ENCODE results near the gene FAM149B1.
"Not testable (repeated sequence)": the region's sequence is repeated elsewhere in the genome, so short reads cannot be mapped to it uniquely, and the experiment has no call there.

Gene FAM149B1

DNA sequence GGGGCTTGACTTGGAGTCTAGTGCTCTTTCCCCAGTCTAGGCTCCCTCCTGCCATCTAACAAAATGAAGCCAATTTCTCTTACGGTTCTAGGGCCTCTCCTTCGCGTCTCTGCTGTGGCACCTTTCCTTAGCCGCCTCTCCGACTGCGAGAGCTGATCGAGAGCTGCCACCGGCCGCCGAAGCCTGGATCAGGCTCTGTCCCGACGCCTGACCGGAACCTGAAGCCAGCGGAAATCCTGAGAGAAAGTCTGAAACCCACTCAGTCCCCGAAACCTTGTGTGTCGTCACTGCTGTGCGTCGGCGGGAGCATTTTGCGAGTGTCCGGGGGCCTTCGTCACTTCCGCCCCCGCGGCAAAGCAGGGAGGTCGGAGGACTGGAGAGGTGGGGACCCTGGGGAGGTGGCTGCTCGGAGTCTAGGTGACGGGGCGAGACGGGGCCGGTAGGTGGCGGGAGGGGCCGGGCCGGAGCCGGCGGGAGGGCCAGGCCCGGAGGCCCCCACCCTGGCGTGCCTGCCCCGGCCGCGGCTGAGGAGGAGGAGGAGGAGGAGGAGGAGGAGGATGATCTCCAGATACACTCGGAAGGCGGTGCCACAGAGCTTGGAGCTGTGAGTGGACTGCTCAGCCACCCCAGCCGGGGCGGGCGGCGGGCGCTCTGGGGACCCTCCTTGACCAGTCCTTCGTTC is at the start of gene FAM149B1, which contains the start of gene ECD:
TSS of gene FAM149B1 (plus strand) at position 337 of the 682 bp plus-strand sequence. CDS start at position 558, 221 bp downstream.
TSS of gene ECD (minus strand) at position 226 of the 682 bp plus-strand sequence. CDS start 4,071 bp downstream, outside the sequence.
- DNase-seq (ENCODE audit: low read depth in 1 of 2, low spot score in 1 of 2), result peak; percentile 76 to 86

DNA sequence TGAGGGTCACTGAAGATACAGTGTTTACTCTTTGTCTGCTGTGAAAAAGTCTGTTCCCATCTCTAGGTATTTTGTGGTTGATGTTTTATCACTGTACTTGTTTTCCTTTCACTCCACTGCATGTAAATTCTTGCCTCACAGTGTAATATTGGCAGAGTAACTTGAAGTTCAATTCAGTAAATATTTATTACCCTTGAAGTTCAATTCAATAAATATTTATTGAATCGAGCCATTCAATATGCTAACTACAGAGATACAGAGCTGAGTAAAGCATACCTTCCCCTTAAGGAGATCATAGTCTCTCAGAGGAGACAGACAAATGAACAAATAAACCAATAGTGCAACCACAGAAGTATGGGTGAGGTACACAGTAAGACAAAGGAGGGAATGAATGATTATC is 48.5 kb upstream of the FAM149B1 start:
- DNase-seq (ENCODE audit: low read depth in 1 of 2, low spot score in 1 of 2), result no peak

DNA sequence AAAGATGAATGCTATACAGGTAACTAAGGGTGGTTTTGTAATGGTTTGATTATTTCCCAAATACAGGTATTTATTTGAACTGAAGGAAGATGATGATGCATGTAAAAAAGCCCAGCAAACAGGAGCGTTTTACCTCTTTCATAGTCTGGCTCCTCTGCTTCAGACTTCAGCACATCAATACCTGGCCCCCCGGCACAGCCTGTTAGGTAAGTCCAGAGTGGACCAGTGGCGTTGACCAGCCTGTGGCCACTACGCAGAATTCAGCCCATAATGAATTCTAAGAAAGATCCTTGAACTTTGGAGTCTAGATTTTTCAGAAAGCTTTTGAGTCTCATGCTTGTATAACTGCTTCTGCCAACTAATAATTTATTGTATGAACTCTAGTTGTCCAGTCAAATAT is 48.0 kb upstream of the FAM149B1 start:
- no peak for DNase-seq (ENCODE audit: low read depth in 1 of 2, low spot score in 1 of 2)

DNA sequence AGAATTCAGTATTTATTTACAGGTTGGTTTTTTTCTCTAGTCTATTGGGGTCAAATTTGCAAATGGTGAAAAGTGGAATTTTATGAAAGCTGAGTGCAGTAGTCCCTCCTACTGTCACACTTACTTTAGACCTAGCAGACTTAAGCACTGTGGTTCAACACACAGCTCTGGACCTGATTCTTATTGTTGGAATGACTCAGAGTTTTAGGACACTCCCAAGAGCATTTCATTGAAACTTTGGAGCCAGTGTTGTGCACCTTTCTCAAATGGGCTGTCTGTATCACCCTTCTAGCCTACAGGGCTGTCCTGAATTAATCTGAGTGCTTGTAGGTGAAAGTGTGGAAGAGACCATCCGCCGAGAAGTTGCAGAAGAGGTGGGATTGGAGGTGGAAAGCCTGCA is 41.6 kb upstream of the FAM149B1 start:
- no peak for DNase-seq (ENCODE audit: low read depth in 1 of 2, low spot score in 1 of 2)

DNA sequence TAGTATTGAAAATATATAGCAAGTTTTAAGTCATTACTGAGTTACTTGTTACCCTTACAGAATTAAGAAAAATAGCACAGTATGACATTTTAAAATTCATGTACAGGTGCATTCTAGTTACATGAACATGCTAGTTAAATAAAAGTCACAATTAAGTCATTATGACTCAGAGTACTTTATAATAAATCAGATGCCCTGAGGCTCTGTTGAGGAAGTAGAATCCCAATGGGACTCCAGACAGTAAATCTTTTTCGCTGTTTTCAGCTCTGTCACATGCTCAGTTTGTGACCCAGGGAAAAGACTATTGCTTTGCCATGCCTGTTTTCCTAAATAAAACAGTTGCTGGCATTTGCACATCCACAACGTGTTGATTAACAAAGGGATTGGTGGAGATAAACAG is 36.6 kb upstream of the FAM149B1 start:
- no peak for DNase-seq (ENCODE audit: low read depth in 1 of 2, low spot score in 1 of 2)

DNA sequence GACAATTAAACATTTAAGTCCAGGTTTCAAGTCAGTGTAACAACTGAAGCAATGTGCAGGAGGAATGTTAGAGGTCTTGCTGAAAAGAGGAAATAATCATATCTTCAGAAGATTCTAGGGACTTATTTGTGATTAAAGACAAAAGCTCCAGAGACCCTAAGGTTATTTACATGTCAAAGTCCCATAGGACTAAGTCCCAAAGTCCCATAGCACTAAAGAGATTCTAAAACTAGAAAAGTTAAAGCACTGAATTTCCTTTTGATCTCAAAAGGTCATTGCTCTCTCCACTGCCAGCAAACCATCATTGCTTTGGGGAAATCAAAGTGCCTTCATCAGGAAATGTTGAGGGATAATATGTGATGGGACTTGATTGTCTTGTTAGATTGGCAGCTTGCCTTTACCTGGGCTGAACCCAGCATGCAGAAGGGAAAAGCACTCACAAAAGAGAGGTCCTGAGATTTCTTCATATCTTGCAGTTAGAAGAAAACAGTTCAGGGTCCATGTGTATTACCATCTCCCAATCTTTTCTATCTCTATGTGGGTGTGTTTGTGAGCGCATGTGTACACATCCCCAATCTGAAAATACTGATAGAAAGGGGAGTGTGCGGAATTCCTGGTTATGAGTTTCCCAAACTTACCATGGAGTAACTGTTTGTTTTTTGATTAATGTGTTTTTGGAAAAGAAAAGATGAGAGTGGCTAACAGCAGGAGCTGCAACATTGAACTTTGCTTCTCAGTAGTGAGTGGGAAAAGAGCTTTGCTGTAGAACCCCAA is 35.8 kb upstream of the FAM149B1 start:
- no peak for DNase-seq (ENCODE audit: low read depth in 1 of 2, low spot score in 1 of 2)

DNA sequence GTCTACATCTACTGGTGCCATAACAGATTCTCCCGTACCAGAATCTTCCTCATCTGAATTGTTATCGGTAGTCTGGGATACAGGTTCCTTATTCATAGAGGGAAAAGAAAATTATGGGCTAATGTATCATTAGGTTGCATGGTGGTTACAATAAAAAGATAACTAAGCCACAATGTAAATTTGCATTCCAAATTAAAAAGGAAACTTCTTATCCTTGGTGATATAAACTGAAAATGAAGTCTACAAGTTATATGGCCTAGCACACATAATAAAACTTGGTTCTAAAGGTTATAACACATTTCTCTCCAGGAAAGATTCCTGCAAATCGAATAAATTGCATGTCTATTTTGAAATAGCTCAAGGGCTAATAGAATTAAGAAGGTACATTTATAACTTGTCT is 33.2 kb upstream of the FAM149B1 start:
- no peak for DNase-seq (ENCODE audit: low read depth in 1 of 2, low spot score in 1 of 2)

DNA sequence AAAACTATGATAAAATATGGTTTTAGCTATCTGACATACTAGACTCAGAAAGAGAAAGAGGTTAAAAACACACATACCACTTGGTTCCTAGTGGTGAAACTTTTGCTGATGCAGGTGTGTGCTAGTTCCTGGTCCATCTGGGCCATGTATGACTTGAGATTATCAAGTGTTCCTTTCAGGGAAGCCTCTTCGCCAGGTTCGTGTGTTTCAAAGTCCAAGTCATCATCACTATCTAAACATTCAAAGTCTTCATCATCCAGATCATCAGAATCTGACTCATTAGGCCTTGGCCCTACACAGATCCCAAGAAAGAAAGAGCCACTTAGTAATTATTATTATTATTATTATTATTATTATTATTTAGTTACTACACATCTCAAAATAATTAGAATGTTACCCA is 31.3 kb upstream of the FAM149B1 start:
- no peak for DNase-seq (ENCODE audit: low read depth in 1 of 2, low spot score in 1 of 2)

DNA sequence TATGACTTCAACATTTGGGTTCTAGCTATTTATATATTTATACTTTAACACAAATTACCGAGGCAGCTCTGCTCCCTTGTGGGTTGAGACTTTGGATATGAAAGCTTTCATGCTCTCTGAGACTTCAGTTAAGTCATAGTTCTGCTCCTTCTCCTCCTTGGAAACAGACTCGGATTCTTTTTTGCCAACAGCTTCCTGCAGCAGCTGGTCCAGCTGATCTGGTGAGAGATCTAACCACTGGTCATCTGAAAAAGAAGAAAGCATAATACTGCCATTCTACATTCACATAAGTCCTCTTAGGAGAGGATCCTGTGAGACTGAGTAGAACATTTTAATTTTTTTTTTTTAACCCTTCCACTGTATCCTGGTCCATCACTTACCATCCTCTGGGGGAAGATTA is 28.7 kb upstream of the FAM149B1 start:
- no peak for DNase-seq (ENCODE audit: low read depth in 1 of 2, low spot score in 1 of 2)

DNA sequence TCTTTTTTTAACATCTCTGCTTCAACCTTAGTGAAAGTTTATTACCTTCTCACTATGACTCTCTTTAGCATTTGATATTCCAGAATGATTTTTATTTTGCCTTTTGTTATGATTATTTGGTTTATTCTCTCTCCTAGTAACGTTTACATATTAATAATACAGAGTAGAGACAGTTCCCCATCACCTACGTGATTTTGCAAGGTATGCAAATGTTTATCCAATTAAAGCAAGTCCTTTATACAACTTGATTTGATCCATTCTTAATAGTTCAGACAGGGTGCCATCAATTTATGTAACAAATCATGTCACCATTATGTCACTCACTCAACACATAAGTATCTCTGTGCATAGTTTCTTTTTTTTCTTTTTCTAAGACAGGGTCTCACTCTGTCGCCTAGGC is 26.3 kb upstream of the FAM149B1 start:
- DNase-seq (ENCODE audit: low read depth in 1 of 2, low spot score in 1 of 2), result no peak

DNA sequence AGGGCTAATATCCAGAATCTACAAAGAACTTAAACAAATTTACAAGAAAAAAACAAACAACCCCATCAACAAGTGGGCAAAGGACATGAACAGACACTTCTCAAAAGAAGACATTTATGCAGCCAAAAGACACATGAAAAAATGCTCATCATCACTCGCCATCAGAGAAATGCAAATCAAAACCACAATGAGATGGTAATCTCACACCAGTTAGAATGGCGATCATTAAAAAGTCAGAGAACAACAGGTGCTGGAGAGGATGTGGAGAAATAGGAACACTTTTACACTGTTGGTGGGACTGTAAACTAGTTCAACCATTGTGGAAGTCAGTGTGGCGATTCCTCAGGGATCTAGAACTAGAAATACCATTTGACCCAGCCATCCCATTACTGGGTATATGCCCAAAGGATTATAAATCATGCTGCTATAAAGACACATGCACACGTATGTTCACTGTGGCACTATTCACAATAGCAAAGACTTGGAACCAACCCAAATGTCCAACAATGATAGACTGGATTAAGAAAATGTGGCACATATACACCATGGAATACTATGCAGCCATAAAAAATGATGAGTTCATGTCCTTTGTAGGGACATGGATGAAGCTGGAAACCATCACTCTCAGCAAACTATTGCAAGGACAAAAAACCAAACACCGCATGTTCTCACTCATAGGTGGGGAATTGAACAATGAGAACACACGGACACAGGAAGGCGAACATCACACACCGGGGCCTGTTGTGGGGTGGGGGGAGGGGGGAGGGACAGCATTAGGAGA is 17.1 kb upstream of the FAM149B1 start:
- DNase-seq (ENCODE audit: low read depth in 1 of 2, low spot score in 1 of 2), result not testable (repeated sequence)

DNA sequence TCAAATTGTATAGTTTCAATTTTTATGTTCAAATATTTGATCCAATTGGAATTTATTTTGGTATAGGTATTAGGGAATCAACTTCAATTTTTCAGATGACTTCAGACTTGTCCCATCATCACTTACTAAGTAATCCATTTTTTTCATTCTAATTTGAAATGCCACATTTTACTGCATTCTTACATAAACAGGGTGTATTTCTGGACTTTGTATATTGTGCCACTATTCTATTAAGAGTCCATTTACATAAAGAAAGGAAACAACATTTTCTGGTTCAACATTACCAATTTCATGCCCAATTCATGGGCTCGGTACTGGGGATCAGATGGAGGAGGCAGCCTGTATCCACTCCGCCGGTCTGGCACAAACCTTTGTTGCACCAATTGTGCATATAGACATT is 15.9 kb upstream of the FAM149B1 start:
- DNase-seq (ENCODE audit: low read depth in 1 of 2, low spot score in 1 of 2), result no peak

DNA sequence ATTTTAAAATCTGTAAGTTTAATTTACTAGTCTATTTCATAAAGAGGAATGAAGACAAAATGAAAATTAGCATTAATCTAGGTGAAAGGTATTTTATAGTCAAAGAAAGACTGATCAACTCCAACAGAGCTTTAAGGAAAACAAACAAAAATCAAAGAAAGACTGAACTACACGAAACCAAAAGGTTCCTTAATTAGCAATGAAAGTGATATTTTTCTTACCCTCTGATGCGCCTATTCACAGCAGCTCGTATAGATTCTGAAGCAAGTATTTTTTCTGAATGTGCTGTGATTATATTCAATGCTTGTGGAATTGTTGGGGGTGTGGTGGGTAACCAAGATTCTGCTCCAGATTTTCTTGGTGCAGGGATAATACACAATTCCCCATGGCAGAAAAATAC is 11.9 kb upstream of the FAM149B1 start:
- no peak for DNase-seq (ENCODE audit: low read depth in 1 of 2, low spot score in 1 of 2)

DNA sequence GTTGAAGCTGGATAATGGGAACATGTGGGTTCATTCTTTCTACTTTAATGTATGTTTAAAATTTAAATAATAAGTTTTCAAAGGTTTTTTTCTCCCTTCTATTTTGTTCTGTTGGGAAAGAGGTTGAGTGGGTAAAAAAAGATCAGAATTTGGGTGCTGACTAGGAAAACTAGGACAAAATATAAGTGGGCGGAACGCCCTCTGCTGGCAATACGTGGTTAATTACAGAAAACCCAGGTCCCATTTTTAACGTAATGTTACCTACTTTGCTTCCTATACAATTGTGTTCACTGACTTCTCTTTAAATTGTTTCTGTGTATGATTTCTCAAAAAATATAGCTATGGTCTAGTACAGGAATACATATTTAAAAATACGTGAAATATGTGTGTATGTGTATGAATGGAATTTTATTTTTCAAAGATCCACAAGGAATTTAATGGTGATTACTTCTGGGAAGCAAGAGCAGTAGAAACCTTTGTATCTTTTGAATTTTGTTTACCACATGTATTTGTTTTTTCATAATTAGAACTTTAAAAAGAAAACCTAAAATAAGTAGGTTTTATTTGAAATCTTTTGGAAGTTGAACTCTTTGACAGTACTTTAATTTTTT is 8.8 kb upstream of the FAM149B1 start:
- DNase-seq (ENCODE audit: low read depth in 1 of 2, low spot score in 1 of 2), result peak; percentile 15 to 26

DNA sequence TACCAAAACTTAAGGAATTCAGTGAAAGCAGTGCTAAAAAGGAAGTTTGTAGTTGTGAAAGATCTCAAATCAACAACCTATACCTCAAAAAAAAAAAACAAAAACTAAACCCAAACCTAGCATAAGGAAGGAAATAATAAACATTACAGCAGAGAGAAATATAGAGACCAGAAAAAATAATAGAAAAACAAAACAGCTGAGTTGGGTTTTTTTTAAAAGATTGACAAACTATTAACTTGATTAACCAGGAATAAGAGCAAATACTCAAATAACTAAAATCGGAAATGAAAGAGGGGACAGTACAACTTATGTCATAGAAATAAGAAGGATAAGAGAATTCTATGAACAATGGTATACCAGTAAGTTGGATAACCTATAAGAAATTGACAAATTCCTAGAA is 6.8 kb upstream of the FAM149B1 start:
- no peak for DNase-seq (ENCODE audit: low read depth in 1 of 2, low spot score in 1 of 2)

DNA sequence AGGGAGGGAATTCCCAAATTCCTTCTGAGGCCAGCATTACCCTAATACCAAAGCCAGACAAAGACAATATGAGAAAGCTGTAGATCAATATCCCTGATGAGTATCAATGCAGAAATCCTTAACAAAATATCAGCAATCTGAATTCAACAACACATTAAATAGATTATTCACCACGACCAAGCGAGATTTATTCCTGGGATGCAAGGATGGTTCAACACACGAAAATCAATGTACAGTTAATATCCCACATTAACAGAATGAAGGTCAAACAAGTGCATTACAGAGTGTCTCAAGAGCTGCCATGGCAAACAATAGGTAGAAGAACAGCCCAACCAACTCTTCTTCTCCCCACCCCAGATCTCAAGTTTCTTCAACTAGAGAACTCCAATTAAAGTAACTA is 6.3 kb upstream of the FAM149B1 start:
- DNase-seq (ENCODE audit: low read depth in 1 of 2, low spot score in 1 of 2), result no peak

DNA sequence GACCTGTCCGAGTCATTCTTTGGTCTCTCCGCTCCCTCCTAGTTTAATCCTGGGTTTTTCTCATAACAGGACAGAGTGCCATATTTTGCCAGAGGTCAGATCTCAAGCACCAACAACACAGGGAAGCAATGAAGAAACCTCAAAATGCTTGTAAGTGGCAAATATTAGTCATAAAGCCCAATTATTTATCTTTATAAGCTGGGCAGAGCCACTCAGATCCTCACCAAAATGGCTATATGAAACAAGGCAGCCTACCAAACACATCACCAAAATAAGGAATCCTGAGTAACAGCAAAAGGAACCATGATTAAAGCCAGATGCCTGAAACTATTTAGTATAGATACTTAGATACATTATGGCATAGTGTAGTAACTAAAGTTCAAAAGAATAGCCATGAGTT is 4.8 kb upstream of the FAM149B1 start:
- DNase-seq (ENCODE audit: low read depth in 1 of 2, low spot score in 1 of 2), result no peak

DNA sequence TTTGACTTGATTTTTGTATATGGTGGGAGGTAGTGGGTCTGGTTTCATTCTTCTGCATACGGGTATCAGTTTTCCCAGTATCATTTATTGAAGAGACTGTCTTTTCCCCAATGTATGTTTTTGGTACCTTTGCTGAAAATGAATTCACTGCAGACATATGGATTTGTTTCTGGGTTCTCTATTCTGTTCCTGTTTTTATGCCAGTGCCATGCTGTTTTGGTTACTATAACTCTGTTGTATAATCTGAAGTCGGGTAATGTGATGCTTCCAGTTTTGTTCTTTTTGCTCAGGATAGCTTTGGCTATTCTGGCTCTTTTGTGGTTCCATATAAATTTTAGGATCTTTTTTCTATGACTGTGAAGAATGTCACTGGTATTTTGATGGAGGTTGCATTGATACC is 947 bp upstream of the FAM149B1 start:
- no peak for DNase-seq (ENCODE audit: low read depth in 1 of 2, low spot score in 1 of 2)

DNA sequence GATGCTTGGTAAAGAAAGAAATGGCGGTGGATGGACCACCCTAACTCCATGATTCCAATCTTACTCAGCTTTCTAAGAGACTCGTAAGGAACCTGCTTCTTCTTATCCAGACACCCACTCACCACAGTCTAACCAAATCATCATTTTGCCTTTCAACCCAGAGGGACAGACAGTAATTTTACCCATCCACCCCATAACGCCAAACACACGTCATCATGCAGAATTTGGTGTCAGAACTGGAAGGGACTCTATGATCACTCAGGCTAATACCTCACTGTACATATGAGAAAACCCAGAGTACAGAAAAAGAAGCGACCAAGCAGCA is 499 bp upstream of the FAM149B1 start:
- DNase-seq (ENCODE audit: low read depth in 1 of 2, low spot score in 1 of 2), result no peak

DNA sequence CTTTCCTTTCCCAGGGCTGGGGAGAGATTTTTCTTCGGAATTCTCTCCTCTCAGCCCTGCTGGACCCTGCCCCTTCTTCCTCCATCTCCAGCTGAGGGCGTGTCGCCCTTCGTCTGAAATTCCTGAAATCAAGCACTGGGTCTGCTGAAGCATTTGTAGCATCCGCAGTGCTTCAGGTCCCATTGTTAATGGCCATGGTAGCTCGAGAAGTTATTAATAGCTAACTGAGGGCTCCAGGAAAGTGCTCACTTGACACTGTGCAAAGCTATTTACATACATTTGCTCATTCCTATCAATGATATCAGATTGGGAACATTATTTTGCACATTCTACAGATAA is 515 bp downstream of the FAM149B1 start:
- DNase-seq (ENCODE audit: low read depth in 1 of 2, low spot score in 1 of 2), result no peak

DNA sequence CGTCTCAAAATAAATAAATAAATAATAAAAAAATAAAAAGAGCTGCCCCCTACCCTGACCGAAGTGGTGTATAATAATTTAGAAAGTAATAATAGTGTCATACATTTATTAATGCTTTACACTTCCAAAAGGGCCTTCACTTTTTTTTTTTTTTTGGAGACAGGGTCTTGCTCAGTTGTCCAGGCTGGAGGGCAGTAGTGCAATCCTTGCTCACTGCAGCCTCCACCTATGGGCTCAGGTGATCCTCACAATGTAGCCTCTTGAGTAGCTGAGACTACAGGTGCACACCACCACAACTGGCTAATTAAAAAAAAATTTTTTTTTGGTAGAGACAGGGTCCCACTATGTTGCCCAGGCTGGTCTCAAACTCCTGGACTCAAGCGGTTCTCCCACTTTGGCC is 1.4 kb downstream of the FAM149B1 start:
- no peak for DNase-seq (ENCODE audit: low read depth in 1 of 2, low spot score in 1 of 2)

DNA sequence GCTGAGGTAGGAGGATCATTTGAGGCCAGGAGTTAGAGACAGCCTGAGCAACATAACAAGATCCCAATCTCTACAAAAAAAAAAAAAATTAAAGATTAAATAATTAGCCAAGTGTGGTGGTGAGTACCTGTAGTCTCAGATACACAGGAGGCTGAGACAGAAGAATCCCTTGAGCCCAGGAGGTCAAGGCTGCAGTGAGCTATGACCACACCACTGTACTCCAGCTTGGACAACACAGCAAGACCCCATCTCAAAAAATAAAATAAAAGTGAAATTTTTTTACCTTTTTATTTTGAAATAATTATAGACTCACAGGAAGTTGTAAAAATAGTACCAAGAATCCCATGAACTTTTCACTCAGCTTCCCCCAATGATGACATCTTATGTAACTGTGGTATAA is 4.9 kb downstream of the FAM149B1 start:
- no peak for DNase-seq (ENCODE audit: low read depth in 1 of 2, low spot score in 1 of 2)

Measured in activated T-helper 1 cell treated with anti-CD3 and anti-CD28 coated beads, Interleukin-2, amount 50 U/mL, for 16 hours (primary cell).